ENCODE data around the gene ERAL1.

- TF ChIP-seq CTCF (IDR thresholded peaks at IDR 0.05) (no peak), POLR2A (IDR thresholded peaks at IDR 0.05) (no peak)
These were observed 35.2 kb downstream of the ERAL1 start for GRCh38 chr17:28889996-28890395.

Measured in tibial nerve (tissue), 3 donors.